SK-N-MC (cell line): Measurements from ENCODE around the gene LPAR3.

Source experiments
- EZH2 ChIP-seq: fragments of 200-600 bp; sonication (generic); IDR thresholded peaks from one replicate; pipeline ENCODE4 v1.6.1; 2017; ENCODE audit warnings: antibody characterized with exemption
- POLR2AphosphoS5 ChIP-seq: IDR thresholded peaks from 2 replicates; pipeline ENCODE4 v1.6.1; 2012; ENCODE audit warnings: mild to moderate bottlenecking, low read depth, low read length, borderline replicate concordance

GRCh38 chr1:84827555-84827954 lies 65.5 kb downstream of the LPAR3 start:
- TF ChIP-seq EZH2 = no peak
- no peak for TF ChIP-seq POLR2AphosphoS5
